Stimulated activated effector memory CD8-positive, alpha-beta T cell treated with anti-CD3 and anti-CD28 coated beads, Interleukin-12 subunit alpha, Interleukin-12 subunit beta, amount 100 ng/mL, for 72 hours (primary cell): ENCODE data around the gene ZNF511.

Experiments used
- ATAC-seq: fragments of 150-1000 bp; cut with Tn5 transposase; 2 replicates; pipeline ENCODE4 v1.10.0; 2021
- DNase-seq, 2 donors: peaks; one replicate each; pipeline ENCODE4 v3.0.0; 2021 to 2022; ENCODE audit warnings: low spot score in 2 of 2
- H3K27ac Mint-ChIP-seq: one replicate; pipeline ENCODE4 v1.8.0; 2022; ENCODE audit warnings: mild to moderate bottlenecking, mixed read lengths
- H3K36me3 Mint-ChIP-seq: one replicate; pipeline ENCODE4 v1.8.0; 2022; ENCODE audit warnings: mild to moderate bottlenecking, mixed read lengths
- H3K4me1 Mint-ChIP-seq: one replicate; pipeline ENCODE4 v1.8.0; 2022; ENCODE audit warnings: mixed read lengths
- H3K4me3 Mint-ChIP-seq: one replicate; pipeline ENCODE4 v1.8.0; 2022; ENCODE audit warnings: mild to moderate bottlenecking, mixed read lengths
- H3K9me3 Mint-ChIP-seq: one replicate; pipeline ENCODE4 v1.8.0; 2022; ENCODE audit warnings: mixed read lengths

ZNF511 gene

DNA sequence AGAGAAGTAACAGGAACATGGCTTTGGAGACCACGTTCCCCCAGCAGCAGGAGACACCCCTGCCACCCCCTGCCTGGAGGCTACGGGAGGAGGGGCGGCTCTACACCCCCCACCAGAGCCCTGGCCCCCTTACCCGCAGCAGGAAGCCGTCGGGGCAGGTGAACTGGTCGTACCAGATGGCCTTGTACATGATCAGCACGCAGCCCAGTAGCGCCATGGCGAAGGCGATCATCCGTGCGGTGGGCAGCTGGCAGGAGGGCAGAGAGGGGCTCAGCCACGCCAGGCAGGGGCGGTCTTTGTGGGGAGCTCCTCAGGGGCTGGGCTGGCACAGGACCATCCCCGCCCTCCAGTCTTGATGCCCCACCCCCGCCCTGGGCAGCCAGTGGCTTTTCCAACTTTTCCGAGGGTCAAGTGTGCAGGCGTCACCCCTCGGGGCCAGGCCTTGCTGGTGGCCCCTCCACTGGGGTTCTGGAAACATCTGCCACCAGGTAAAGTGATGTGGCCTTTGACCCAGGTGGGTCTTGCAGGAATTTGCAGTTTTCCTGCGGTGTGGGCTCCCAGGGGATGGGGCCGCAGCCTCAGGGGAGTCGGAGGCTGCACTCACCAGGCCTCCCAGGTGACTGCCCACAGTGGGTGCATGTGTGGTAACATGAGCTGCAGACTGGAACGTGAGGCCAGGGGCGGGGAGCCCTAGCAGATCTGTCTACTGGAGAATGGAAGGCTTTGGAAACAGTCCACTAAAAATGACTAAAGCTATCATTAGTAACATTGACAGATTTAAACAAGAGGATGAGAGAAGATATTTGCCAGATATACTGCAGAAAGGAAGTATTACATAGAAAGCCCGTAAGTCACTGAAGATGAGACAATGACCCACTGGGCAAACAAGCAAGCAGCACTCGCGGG is 18.3 kb downstream of the ZNF511 start:
- Mint-ChIP-seq H3K9me3 (no peaks in the 10 kb centered on the region), H3K36me3 (no peaks in the 10 kb centered on the region), H3K27ac (no peak overlapping the region), H3K4me3 (no peak overlapping the region), H3K4me1 (peaks cover 13% of the 10 kb centered on the region)
- ATAC-seq (no peak), DNase-seq (no peak)

DNA sequence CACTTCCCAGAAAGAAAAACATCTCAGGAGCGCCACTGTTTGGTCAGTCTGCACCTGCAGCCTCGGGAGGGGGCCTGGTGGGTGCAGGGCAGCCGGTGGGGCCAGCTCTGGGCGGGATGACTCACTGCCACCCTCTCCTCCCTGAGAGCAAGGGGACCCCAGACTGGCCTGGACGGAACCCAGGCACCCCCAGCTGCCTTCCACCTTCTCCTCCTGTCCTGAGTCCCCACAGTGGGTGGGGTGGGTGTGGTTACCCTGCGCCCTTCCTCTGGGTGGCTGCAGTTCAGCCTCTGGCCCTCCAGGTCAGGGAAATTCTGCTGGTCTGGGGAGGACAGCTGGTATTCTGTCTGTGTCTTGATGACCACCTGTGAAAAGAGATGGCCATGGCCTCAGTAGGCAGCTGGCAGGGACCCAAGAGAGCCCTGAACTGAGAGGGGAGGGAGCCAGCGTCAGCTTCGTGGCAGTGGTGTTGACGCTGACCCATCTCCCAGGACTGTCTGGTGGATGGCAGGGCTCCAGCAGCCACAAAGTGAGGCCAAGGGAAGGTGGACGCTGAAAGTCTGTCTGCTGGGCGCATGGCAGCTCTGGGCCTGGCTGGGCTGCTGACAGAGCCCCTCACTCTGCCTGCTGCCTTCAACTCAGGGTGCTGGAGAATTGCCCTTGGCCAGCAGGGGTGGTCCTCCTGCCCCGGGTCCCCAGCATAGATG is 19.1 kb downstream of the ZNF511 start:
- H3K36me3 Mint-ChIP-seq = no peaks in the 10 kb centered on the region
- peaks cover 13% of the 10 kb centered on the region for H3K4me1 Mint-ChIP-seq
- H3K27ac Mint-ChIP-seq = no peak overlapping the region
- no peaks in the 10 kb centered on the region for H3K9me3 Mint-ChIP-seq
- DNase-seq (peak in 1 of 2 donors; percentile 2), ATAC-seq (no peak)
- no peak overlapping the region for H3K4me3 Mint-ChIP-seq

DNA sequence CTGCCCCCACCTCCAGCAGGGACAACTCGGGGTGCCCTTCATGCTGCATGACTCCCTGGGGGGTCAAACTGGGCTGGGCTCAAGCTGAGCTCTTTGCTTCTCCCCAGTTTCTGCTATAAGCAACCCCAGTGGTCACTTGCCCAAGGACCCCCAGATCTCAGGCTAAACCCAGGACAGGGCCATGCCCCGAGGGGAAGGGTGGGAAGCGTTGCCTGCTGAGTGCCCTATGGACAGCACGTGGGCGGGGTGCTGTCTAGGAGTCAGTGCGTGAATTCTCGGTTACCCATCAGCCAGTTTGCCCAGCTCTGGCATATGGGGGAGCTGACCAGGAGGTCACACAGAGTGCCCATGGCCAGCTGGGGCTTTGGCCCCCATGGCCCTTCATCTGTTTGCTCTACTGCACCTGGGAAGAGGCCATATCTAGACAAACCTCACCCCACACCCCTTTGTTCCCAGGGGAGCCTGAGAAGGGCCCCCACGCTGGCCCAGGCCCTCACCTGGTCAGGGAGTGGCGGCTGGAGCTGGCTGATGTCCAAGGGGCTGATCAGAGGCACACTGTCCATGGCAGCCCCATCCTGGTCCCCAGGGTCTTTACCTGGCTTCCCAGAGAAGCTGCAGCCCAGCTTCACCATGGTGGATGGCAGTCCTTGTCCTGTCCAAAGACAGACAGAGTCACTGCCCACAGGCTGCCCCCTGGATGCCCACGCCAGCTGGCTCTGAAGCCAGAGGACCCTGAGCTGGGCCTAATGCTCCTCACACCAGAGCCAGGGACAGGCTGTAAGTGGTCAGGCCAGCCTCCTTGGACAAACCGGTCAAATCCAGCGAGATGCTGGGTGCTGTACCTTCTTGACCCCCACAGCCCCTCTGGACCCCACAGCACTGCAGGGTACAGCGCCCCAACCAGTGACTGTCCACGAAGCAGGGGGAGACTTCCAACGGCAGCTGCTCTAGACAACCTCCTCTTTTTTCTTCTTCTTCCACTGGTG is 19.9 kb downstream of the ZNF511 start:
- ATAC-seq (no peak), DNase-seq (peak in 1 of 2 donors; percentile 1)
- Mint-ChIP-seq H3K36me3 (no peaks in the 10 kb centered on the region), H3K27ac (no peak overlapping the region), H3K4me1 (peaks cover 13% of the 10 kb centered on the region), H3K4me3 (no peak overlapping the region), H3K9me3 (no peaks in the 10 kb centered on the region)

DNA sequence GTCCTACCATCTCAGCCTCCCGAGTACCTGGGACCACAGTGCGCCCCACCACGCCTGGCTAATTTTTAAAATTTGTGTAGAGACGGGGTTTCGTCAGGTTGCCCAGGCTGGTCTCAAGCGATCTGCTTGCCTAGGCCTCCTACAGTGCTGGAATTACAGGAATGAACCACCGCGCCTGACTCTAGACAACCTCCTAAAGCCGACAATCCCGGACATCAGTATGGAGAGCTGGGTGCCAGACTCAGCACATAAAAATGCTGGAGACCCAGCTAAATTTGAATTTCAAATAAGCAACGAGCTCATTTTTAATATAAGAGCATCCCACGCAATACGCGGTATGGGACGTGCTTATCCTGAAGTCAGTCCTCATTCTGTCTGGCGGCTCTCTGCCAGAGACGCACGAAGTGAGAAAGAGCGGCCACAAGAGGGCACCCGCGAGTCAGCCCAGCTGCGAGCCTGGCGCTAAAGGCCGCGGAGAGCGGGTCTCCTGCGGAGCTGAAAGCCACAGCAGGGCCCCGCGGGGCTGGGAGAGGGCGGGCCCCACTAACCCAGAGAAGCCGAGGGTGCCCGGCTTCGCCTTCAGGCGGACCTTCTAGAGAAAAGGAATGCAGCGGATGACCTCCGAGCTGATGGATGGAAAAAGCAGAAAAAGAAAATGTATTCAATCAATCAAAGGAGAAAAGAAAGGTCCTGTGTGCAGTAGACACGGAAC is 20.9 kb downstream of the ZNF511 start:
- H3K9me3 Mint-ChIP-seq = no peaks in the 10 kb centered on the region
- H3K36me3 Mint-ChIP-seq = no peaks in the 10 kb centered on the region
- peak; percentile 82 to 91 for DNase-seq
- H3K4me1 Mint-ChIP-seq = peaks cover 15% of the 10 kb centered on the region
- H3K4me3 Mint-ChIP-seq = peak overlapping the region; percentile 65
- no peak overlapping the region for H3K27ac Mint-ChIP-seq
- ATAC-seq = peak; percentile 92

DNA sequence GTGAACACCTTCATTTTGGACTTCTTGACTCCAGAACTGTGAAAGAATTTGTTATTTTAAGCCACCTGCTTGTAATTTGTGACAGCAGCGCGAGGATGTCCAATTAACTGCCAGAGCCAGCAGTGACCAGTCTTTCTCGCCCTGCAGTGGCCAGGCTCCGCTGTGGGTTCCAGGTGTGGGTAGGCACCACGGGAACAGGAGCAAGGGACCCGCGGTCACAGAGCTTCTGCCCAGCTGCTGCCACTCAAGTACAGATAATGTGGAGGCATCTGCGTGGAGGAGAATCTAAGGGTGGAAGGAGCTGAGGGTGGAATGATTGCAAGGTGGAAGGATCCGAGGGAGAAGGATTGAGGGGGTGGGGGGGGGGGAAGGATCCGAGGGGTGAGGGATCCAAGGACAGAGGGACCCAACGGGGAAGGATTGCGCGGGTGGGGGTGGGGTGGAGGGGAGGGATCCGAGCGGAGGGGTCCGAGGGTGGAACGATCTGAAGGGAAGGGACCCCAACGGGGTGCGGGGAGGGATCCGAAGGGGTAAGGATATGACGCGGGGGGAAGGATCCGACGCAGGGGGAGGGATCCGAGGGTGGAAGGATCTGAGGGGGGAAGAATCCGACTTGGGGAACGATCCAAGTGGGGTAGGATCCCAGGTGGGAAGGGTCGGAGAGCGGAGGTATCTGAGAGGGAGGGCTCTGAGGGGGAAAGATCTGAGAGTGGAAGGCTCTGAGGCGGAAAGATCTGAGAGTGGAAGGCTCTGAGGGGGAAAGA is 24.4 kb downstream of the ZNF511 start:
- Mint-ChIP-seq H3K36me3 (no peaks in the 10 kb centered on the region), H3K9me3 (no peaks in the 10 kb centered on the region), H3K4me1 (peaks cover 11% of the 10 kb centered on the region), H3K4me3 (no peak overlapping the region), H3K27ac (no peak overlapping the region)
- DNase-seq (no peak), ATAC-seq (no peak)

DNA sequence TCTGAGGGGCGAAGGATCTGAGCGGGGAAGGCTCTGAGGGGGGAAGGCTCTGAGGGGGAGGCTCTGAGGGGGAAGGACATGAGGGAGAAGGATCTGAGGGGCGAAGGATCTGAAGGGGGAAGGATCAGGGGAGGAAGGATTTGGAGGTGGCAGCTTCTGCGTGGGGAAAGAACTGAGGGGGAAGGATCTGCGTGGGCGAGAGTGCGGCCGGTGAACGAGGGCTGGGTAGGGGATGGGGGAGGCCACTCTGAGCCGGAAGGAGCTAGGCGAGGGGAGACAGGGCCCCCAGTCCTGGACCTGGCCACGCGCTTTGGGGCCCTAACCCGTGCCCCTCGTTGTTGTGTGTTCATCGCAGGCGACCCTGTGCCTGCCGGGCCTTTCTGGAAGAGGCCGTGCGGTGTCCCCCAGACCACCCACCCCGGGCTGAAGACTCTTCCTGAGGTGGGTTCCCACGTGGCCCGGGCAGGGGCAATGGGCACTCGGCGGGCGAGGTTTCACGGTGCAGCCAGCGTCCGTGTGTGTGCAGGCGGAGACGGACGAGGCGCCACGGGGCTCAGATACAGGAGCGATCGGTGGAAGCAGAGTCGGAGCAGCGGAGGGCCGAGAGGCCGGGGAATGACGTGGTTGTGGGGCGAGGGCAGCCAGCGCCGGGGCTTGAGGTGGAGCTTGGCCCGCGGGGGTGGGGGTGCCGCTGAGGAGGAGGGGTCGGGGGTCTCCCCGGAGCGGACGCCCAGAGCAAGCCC is 26.0 kb downstream of the ZNF511 start:
- Mint-ChIP-seq H3K9me3 (no peaks in the 10 kb centered on the region), H3K4me3 (no peak overlapping the region), H3K27ac (peak overlapping the region; percentile 71), H3K4me1 (peaks cover 11% of the 10 kb centered on the region), H3K36me3 (no peaks in the 10 kb centered on the region)
- ATAC-seq = peak; percentile 63
- no peak for DNase-seq

DNA sequence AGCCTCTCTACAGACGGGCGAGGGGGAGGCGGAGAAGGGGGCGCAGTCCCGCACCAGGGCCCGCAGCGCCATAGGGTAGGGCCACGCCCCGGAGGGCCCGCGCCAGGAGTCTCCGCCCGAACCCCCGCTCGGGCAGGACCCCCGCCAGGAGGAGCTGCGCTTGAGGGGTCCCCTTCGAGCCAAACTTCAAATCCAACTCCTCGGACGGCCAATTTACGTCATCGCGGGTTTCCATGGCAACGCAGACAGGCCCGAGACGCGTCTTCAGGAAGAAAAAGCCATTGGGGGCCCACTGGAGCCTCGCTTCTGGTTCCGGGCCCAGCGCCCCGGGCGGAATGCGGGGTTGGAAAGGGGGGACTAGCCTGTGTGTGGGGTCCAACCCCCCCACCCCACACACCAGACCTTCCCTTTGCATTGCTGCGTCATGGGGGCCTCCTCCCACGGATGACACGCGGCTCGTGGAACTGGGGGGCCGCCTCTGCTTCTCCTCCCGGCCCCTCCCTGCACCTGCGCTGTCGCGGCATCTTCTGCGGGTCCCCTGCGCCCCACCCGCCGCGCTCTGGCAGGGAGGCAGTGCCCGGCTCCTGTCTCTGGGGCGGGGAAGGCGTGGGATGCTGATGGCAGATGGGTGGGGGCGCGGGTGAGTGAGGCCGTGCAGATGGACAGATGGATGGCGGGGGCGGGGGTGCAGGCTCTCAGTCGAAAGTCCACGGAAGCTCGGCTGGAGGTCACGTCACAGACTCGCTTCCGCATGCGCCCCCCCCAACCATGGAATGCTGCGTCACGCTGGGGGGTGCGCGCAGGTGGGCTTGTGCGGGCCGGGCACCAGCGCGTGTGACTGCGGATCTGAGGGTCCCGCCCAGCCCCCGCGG is 26.8 kb downstream of the ZNF511 start:
- H3K27ac Mint-ChIP-seq = peak overlapping the region; percentile 71
- no peak overlapping the region for H3K4me3 Mint-ChIP-seq
- H3K36me3 Mint-ChIP-seq = no peaks in the 10 kb centered on the region
- DNase-seq (peak; percentile 57 to 77), ATAC-seq (peak; percentile 51)
- no peaks in the 10 kb centered on the region for H3K9me3 Mint-ChIP-seq
- H3K4me1 Mint-ChIP-seq = peaks cover 7% of the 10 kb centered on the region

DNA sequence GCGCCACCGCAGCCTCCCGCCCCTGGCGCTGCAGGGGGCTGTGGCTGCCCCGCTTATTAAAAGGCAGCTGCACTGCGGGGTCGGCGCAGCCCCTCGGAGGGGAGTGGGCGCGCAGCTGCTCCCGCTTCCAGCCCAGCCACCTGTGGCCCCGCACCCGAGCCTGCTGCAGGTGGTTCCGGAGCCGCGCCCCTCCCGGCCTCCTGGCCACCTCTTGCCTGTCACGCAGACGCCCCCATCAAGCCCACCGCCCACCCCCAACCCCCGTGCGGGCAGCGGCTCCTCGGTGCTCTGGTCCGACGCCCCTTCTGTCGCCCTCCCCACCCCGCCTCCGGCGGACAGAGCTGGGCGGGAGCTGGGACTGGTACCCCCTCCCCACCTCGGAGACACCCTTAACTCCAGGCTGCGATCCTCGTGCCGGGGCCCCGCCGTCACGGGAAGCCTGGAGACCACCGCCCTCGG is 27.4 kb downstream of the ZNF511 start:
- ATAC-seq = no peak
- H3K36me3 Mint-ChIP-seq = no peaks in the 10 kb centered on the region
- H3K27ac Mint-ChIP-seq = no peak overlapping the region
- H3K9me3 Mint-ChIP-seq = no peaks in the 10 kb centered on the region
- DNase-seq = no peak
- peaks cover 7% of the 10 kb centered on the region for H3K4me1 Mint-ChIP-seq
- H3K4me3 Mint-ChIP-seq = no peak overlapping the region

DNA sequence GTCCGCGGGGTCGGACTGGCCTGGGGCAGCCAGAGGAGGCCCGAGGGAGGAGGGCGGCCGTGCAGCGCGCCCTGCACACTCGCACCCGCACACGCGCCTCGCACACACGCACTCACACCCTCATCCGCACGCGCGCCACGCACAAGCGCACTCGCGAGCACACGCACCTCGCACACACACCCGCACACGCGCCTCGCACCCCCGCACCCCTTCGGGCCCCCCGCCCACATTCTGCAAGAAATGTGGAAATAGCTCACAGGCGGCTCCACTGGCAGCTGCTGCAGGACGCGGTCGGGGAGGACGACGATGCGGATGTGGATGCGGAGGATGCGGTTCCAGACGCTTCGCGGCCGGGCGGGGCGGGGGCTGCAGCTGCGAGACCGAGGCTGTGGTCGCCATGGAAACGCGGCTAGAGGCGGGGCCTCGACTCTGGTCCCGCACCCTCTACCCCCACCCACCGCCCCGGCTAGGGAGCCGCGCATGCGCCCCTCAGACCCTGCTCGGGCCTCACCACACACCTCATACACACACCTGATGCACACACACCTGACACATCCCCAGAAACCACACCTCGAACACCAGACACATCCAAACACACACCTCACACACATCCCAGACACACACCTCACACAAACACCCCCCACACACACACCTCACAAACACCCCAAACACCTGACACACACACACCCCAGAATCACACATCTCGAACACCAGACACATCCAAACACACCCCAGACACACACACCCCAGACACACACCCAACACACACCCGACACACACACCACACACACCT is 28.1 kb downstream of the ZNF511 start, which contains the start of gene CALY:
CALY (minus strand) TSS at position 320 of the 793 bp plus-strand sequence. CDS start 7,907 bp downstream, outside the sequence.
- DNase-seq = peak; percentile 34 to 72
- no peak within 1 kb of the TSS for H3K27ac Mint-ChIP-seq
- no peaks in the 10 kb centered on the region for H3K36me3 Mint-ChIP-seq

DNA sequence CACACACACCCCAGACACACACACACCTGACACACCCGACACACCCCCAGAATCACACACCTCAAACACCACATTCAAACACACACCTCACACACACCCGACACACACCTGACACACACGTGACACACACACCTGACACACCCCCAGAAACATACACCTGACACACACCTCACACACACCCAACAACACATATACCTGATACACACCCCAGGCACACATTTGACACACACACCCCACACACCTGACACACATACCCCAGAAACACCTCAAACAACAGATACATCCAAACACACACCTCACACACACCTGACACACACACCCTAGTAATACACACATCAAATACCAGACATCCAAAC is 28.6 kb downstream of the ZNF511 start:
- Mint-ChIP-seq H3K27ac (no peak overlapping the region), H3K4me3 (no peak overlapping the region), H3K9me3 (no peaks in the 10 kb centered on the region), H3K4me1 (peaks cover 7% of the 10 kb centered on the region), H3K36me3 (no peaks in the 10 kb centered on the region)
- ATAC-seq = no peak
- DNase-seq = no peak

More for the DNA sequence above, 28.1 kb downstream of the ZNF511 start, which contains the start of gene CALY:
- no peaks in the 10 kb centered on the region for H3K9me3 Mint-ChIP-seq
- H3K4me3 Mint-ChIP-seq = no peak within 1 kb of the TSS
- peaks cover 7% of the 10 kb centered on the region for H3K4me1 Mint-ChIP-seq
- ATAC-seq = peak; percentile 48

DNA sequence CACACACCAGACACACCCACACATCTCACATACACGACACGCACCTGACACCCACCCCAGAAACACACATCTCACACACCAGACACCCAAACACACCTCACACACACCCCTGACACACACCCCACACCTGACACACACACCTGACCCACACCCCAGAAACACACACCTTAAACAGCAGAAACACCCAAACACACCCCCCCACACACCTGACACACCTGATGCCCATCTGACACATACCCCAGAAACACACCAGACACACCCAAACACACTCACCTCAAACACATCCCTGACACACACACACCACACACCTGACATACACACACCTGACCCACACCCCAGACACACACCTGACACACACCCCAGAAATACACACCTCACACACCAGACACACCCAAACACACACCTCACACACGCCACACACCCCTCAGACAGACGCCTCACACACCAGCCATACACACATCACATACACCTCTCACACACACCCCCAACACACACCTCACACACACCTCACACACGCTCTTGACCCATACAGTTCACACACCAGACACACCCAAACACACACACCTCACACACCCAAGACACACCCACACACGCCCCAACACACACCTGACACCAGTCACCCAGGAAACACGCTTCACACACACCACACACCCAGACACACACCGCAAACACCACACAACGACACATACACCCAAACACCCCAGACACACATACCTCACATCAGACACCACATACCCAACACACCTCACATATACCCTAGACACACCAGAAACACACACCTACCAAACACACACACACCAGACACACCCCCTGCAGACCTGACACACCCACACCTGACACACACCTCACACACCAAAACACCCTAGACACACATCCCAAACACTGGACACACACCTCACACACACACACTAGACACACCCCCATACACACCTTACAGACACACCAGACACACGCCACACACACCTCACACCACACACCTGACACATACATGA is 29.7 kb downstream of the ZNF511 start:
- Mint-ChIP-seq H3K27ac (no peak overlapping the region), H3K9me3 (no peaks in the 10 kb centered on the region), H3K4me1 (peaks cover 7% of the 10 kb centered on the region), H3K36me3 (no peaks in the 10 kb centered on the region), H3K4me3 (no peak overlapping the region)
- DNase-seq (no peak), ATAC-seq (no peak)
